Heart left ventricle (tissue), 16 donors: ENCODE results near the gene HLA-DMA. TPM values are rescaled to one million over a fixed set of nuclear protein-coding genes. Genes with fewer than 3 reads are reported as not detected.
A peak's percentile ranks its signal among the peaks of the same experiment; 100 is the strongest.

Experiments used
- ATAC-seq, 4 donors: fragments of 200-7000 bp; cut with Tn5 transposase; one replicate each; pipeline ENCODE4 v1.9.1; 2020 to 2022; ENCODE audit warnings: moderate library complexity in 4 of 4, mild to moderate bottlenecking in 3 of 4, moderate number of reproducible peaks in 1 of 4
- DNase-seq, 5 donors: peaks; one replicate each; pipeline ENCODE4 v3.0.0-alpha.2; 2020
- H3K27ac ChIP-seq, 12 donors: fragments of 200-600 bp; sonication (generic) in 4 of 12; one replicate each; pipeline versions ENCODE4 v1.5.0 to v1.8.0; 2016 to 2022; ENCODE audit warnings: mild to moderate bottlenecking in 2 of 12
- H3K27me3 ChIP-seq, 9 donors: fragments of 200-600 bp; sonication (generic) in 2 of 9; one replicate each; pipeline versions ENCODE4 v1.5.1 to v1.8.0; 2016 to 2022; ENCODE audit warnings: mild to moderate bottlenecking in 3 of 9
- H3K36me3 ChIP-seq, 9 donors: fragments of 200-600 bp; sonication (generic) in 2 of 9; one replicate each; pipeline versions ENCODE4 v1.5.0 to v1.8.0; 2018 to 2022; ENCODE audit warnings: mild to moderate bottlenecking in 2 of 9
- H3K4me1 ChIP-seq, 12 donors: fragments of 200-600 bp; sonication (generic) in 4 of 12; one replicate each; pipeline versions ENCODE4 v1.5.0 to v1.8.0; 2016 to 2022; ENCODE audit warnings: mild to moderate bottlenecking in 3 of 12
- H3K4me3 ChIP-seq, 12 donors: fragments of 200-600 bp; sonication (generic) in 4 of 12; one replicate each; pipeline versions ENCODE4 v1.5.0 to v1.8.0; 2017 to 2022; ENCODE audit warnings: mild to moderate bottlenecking in 9 of 12, moderate library complexity in 4 of 12
- H3K9me3 ChIP-seq, 12 donors: fragments of 200-600 bp; sonication (generic) in 4 of 12; one replicate each; pipeline versions ENCODE4 v1.5.0 to v1.8.0; 2016 to 2022; ENCODE audit warnings: mild to moderate bottlenecking in 1 of 12
- CTCF ChIP-seq, 12 donors: fragments of 200-600 bp; sonication (generic) in 4 of 12; IDR thresholded peaks; one replicate each; pipeline versions ENCODE4 v1.5.0 to v1.8.0; 2018 to 2022; ENCODE audit warnings: antibody characterized with exemption in 12 of 12, mild to moderate bottlenecking in 5 of 12
- POLR2A ChIP-seq, 2 donors: fragments of 450-650 bp; IDR thresholded peaks; one replicate each; pipeline ENCODE4 v1.6.1; 2017; ENCODE audit warnings: antibody characterized with exemption in 2 of 2, mild to moderate bottlenecking in 2 of 2, moderate library complexity in 2 of 2
- WGBS, 4 donors: extraction: QIAGEN DNeasy Blood & Tissue Kit in 2 of 4; methylation state at CpG; one replicate each; pipeline versions ENCODE4 v1.1.5 to v1.1.7; 2013 to 2018; 5-methylcytosine and 5-hydroxymethylcytosine counted together
- intact Hi-C, 10 donors: fragments of 100-400 bp; cut with DNase I; formaldehyde crosslinking; loops; one replicate each; pipeline versions ENCODE4 v1.11.1 to v1.14.2; 2022
- polyA plus RNA-seq, 2 donors: library from polyadenylated mRNA; stranded (reverse); fragments of 200-250 nt; gene quantifications; one replicate each; pipeline ENCODE4 v1.2.3, GENCODE V29; 2013
- total RNA-seq, 9 donors: library from RNA; depleted of rRNA in 2 of 9; stranded (reverse); fragments of >200 nt in 2 of 9; fragmentation: NEBNext Ultra II Directional in 3 of 9; extraction: Animal tissue kit (Norgen Biotek cat#: 25700) in 3 of 9; gene quantifications; one replicate each; pipeline versions ENCODE4 v1.1.0 to v1.2.4, GENCODE V29; 2016 to 2023
- donor health status: ischemic (EF 13 %, LVEDD 7.1; RV severe dilation, severe dysfunction).
- donor health status: healthy with polysubstance abuse.
- donor health status: DM: no; HTN: yes; CAD: no.
- donor health status: DM: no; HTN: no; CAD: no.
- donor health status: ischemic (EF 25% LVEDD 6.9; RV normal size, moderate dysfunction).
- donor health status: ischemic (EF 25% LVEDD 5.7; RV mildly dilated, moderate dysfunction).
- donor health status: healthy.
- donor health status: DM: yes; HTN: yes; CAD: no.
- donor health status: ischemic (EF 35%, LVEDD 5.7; RV mildly dilated, moderate dysfunction).
- donor health status: nonischemic (EF 11% LVEDD 7.7; RV severe dilation, severe dysfunction).
- donor health status: DM: yes; HTN: yes; CAD: no.
- donor health status: PGD.
- donor health status: ischemic (EF 29% LVEDD 5.4; RV normal size, mild dysfunction).
- donor health status: nonischemic (EF 23%, LVEDD 6.1; RV moderate dilation, normal function).

Gene HLA-DMA
- total and polyA plus RNA-seq, 11 donors: 5.4 to 150 (median 16.2) TPM

GRCh38 chr6:32950449-32950848, 2.4 kb downstream of the HLA-DMA start:
- TF ChIP-seq CTCF (IDR thresholded peaks at IDR 0.05) (no peak), POLR2A (IDR thresholded peaks at IDR 0.05) (no peak)
- Histone ChIP-seq H3K27me3 (no peaks in the 10 kb centered on the region), H3K36me3 (peaks cover 0 to 16% (median 0%) of the 10 kb centered on the region in 9 donors), H3K4me3 (peak overlapping the region in 1 of 12 donors; percentile 63), H3K27ac (no peak overlapping the region), H3K9me3 (peaks cover 0 to 8% (median 0%) of the 10 kb centered on the region in 12 donors), H3K4me1 (peaks cover 0 to 89% (median 5%) of the 10 kb centered on the region in 12 donors)
- no peak for DNase-seq
- ATAC-seq: no peak
- intact Hi-C loops: no loop called here
- WGBS, 4 donors: 95 to 100% (median 96%) methylated on average over 8 of the region's 8 CpGs

GRCh38 chr6:32950010-32950409, 2.9 kb downstream of the HLA-DMA start:
- DNase-seq (no peak), ATAC-seq (no peak)
- Histone ChIP-seq H3K4me1 (peaks cover 0 to 89% (median 5%) of the 10 kb centered on the region in 12 donors), H3K36me3 (peaks cover 0 to 16% (median 0%) of the 10 kb centered on the region in 9 donors), H3K27ac (no peak overlapping the region), H3K4me3 (peak overlapping the region in 1 of 12 donors; percentile 63), H3K27me3 (no peaks in the 10 kb centered on the region), H3K9me3 (peaks cover 0 to 8% (median 0%) of the 10 kb centered on the region in 12 donors)
- intact Hi-C loops: no loop called here
- no peak for TF ChIP-seq POLR2A (IDR thresholded peaks at IDR 0.05)
- no peak for TF ChIP-seq CTCF (IDR thresholded peaks at IDR 0.05)
- WGBS, 4 donors: 91 to 94% (median 93%) methylated on average over 3 of the region's 3 CpGs

GRCh38 chr6:32949113-32949512, 3.8 kb downstream of the HLA-DMA start:
- no peak for DNase-seq
- 86 to 97% (median 91%) methylated on average over 9 of the region's 9 CpGs for WGBS, 4 donors
- H3K27me3 ChIP-seq: no peaks in the 10 kb centered on the region
- peaks cover 0 to 8% (median 0%) of the 10 kb centered on the region in 12 donors for H3K9me3 ChIP-seq
- TF ChIP-seq CTCF (IDR thresholded peaks at IDR 0.05) (no peak), POLR2A (IDR thresholded peaks at IDR 0.05) (no peak)
- peaks cover 0 to 16% (median 0%) of the 10 kb centered on the region in 9 donors for H3K36me3 ChIP-seq
- no peak overlapping the region for H3K4me3 ChIP-seq
- no peak for ATAC-seq
- intact Hi-C loops: loop anchor here in 1 of 10 donors (10.0 kb wide), 1 partner anchor 54 kb away; no protein-coding TSS in a partner anchor
- H3K4me1 ChIP-seq: peaks cover 0 to 87% (median 5%) of the 10 kb centered on the region in 12 donors
- no peak overlapping the region for H3K27ac ChIP-seq

- 74 to 86% (median 76%) methylated on average over 11 of the region's 11 CpGs for WGBS, 4 donors
- intact Hi-C loops: loop anchor here in 1 of 10 donors (10.0 kb wide), 1 partner anchor 53 kb away; no protein-coding TSS in a partner anchor
- Histone ChIP-seq H3K27ac (no peak overlapping the region), H3K36me3 (peaks cover 0 to 16% (median 0%) of the 10 kb centered on the region in 9 donors), H3K9me3 (peaks cover 0 to 8% (median 0%) of the 10 kb centered on the region in 12 donors), H3K4me1 (peaks cover 0 to 89% (median 4%) of the 10 kb centered on the region in 12 donors), H3K4me3 (no peak overlapping the region), H3K27me3 (no peaks in the 10 kb centered on the region)
- TF ChIP-seq CTCF (IDR thresholded peaks at IDR 0.05) (peak in 7 of 12 donors; percentile 12 to 34 (median 27)), POLR2A (IDR thresholded peaks at IDR 0.05) (no peak)
- no peak for ATAC-seq
- no peak for DNase-seq
These were observed 5.1 kb downstream of the HLA-DMA start for GRCh38 chr6:32947552-32948465.
